Stimulated activated CD8-positive, alpha-beta memory T cell treated with anti-CD3 and anti-CD28 coated beads, Interleukin-15, amount 100 ng/mL, for 24 hours (primary cell): ENCODE results near the gene NDC1.

Source experiments
- DNase-seq: peaks from one replicate; pipeline ENCODE4 v3.0.0-alpha.2; 2020; ENCODE audit warnings: low read depth

The NDC1 gene

DNA sequence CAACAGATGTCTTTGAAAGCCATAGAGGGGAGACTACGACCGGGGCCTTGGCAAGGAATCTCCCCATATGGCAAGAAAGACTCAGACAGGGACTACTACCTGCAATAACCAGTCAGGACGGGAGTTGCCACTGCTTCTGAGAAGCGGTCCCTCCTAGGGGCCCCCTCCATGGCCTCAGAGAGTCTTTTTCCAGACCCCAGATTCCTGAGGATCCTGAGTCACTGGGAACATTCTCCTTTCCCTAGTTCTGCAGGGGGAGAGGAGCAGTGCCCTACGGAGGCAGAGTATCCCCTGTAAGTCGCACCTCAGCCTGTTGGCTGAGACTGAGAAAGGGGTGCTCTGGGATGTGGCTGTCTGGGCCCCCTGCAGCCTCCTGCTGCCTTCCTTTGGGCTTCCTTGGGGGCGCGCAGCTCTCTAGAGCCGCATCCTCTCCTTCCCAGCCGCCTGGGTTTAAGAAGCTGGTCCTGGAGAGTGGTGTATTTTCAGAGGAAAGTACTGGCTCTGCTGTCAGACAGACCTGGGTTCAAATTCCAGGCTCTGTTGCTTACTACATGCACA lies 107.0 kb downstream of the NDC1 start:
- no peak for DNase-seq

DNA sequence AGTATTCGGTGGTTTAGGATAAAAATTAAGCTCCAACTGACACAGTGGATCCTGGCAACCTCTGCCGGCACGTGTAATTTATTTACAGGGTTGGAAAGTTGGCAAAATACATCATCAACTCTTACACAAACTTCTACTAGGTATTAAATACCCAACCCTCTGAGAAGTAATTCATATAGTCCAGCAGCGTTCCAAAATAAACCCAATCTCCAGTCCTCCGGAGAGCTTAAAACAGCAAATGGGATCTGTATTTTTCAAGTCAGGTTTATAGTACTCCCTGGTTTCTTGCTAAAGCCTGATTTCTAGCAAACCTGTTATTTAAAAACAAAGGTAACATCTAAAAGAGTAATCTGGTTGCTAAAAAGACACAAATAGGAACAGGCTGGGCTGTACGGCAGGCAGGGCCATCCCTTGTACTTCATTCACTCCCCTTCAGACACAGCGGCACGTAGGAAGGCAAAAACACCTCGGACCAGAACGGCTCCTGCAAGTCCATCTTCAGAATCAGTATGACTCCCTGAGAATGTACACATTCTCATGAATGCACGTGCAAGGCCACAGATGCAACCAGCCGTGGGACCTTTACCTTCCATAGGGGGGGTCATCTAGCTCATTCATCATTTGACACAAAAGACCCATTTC lies 107.8 kb downstream of the NDC1 start:
- DNase-seq: no peak

GRCh38 chr1:53729456-53730223 lies 108.5 kb downstream of the NDC1 start:
- no peak for DNase-seq

- DNase-seq: no peak
Observed at GRCh38 chr1:53728702-53729455, 109.2 kb downstream of the NDC1 start.

DNA sequence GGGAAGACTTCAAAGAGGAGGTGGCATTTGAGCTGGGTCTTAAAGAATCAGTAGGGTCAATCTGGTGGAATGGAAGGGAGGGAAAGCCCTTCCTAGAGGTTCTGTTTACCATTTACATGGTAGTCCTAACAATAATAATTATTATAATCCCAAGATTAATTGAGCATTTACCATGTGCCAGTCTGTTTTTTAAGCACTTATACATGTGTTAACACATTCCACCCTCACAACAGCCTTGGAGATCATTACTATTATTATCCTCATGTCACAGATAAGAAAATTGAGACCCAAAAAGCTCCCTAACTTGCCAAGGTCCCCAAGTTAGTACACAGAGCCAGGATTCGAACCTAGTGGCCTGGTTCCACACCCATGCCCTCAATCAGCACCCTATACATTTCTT lies 109.9 kb downstream of the NDC1 start:
- DNase-seq: no peak

GRCh38 chr1:53727461-53728092 lies 110.5 kb downstream of the NDC1 start:
- no peak for DNase-seq

GRCh38 chr1:53726009-53726600 lies 112.0 kb downstream of the NDC1 start:
- no peak for DNase-seq

DNA sequence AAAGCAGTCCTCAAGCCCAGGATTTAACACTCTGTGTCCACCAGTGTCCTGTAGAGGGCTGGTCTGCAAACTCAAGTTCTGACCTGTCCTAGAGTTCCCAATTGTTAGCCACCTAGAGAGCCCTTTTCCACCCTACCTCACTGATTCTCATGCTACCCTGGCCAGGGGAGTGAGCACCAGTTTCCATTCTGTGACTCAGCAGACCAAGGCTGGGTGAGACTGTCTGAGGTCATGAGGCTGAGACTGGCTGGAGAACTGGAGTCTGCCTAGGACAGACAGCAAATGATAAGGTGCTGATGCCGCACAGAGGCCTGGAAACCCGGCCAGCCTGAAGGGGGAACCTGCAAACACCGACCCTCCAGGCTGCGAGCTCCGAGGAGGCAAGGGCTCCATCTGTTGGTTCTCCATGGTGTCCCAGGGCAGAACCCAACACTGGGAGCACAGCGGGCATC lies 112.8 kb downstream of the NDC1 start:
- DNase-seq: no peak

DNA sequence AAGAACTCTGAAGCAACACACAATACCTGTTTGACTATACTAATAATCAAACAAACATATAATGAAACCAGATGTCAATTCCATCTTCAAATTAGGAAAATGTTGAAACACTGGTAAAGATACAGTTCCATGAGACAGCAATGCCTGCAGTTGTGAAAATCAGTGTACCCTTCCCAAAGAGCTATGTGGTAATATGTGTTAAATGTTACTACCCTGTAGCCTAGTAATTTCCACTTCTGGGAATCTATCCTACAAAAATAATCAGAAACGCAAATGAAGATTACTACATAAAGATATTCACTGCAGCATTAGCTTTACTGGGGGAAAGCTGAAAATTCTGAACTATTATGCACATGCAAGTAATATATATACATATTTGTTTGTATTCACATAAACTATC lies 116.1 kb downstream of the NDC1 start:
- no peak for DNase-seq

DNA sequence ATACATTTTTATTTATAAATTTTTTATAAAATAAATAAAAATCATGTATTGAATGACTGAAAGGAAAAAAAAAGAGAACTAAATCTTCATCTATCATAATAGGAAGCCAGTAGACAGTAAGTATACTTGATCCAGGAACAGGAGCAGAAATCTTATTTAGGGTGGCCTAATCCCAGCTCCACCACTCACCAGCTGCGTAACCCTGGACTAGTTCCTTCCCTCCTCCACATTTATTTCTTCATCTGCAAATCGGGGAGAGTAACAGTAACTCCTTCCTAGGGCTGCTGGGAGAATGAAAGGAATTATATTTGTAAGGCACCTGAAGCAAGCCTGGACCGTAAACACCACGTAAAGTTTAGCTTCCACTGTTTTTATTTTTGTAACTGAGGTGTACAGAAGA lies 117.0 kb downstream of the NDC1 start:
- DNase-seq: no peak

GRCh38 chr1:53719469-53719868 lies 118.6 kb downstream of the NDC1 start:
- no peak for DNase-seq

DNA sequence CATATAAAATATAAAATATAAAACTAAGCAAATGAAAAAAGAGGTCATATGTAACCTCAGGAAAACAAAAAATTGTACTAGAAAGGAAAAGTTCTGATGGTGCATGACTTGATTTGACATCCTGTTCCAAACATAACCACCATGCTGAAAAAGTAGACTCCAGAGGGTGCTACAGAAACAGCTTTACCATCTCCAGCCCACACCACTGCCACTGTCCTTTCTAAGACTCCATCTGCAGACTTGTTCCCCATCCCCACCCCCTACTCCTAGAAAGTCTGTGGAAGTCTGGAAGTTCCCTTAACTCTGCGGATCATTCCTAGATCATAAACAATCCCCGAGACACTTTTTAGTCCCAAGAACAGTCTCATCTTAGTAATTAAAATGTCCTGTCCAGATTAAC lies 119.7 kb downstream of the NDC1 start:
- DNase-seq: no peak

DNA sequence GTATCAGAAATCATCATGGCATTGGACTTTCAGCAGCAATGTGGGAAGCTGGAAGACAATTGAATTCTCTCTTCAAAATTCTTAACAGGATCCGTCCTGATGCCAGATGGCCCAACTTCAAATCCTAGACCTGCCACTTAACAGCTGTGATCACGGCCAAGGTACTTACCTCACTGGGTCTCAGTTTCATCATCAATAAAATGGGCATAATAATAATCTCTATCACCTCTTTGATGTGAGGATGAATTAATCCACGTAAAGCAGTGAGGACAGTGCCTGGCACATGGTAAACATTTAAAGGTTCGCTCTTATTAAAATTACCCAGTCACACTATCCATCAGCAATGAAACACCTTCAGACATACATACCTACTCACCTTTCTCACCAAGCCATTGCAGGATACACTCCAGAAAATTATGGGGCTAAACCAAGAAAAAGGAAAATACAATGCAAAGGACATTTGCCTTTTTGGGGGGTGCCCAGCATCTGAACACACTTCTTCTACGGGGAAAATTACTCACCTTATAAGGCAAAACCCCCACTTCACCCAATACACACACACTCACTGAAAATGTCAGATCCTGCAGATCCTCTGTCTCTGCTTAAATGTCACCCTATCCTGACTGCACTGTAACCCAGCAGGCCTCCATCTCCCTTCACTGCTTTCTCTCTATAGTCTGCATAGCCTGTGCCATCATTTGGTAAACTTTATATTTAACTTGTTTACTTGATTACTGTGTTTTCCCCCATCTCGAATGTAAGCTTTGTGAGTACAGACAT lies 120.9 kb downstream of the NDC1 start:
- no peak for DNase-seq

- no peak for DNase-seq
Observed at GRCh38 chr1:53716150-53716549, 121.9 kb downstream of the NDC1 start.

DNA sequence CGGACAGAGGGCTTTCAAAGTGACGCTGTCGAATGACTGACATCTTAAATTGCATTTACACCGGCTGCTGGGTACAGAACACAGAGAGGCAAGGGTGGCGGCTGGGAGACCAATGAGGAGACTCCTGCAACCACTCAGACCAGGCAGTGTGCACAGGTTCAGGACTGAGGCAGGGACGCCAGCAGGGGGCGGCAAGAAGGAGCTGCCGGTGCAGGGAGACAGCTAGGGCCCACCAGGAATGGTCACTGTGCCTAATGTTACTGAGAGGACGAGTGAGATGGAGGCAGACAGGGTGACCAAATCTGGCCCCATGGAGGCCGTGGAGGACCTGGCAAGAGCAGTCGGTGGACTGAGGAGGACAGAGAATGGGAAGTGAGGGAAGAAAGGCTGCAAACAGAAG lies 122.6 kb downstream of the NDC1 start:
- no peak for DNase-seq
